ENCODE measurements around the gene ZBTB40.

Gene ZBTB40

GRCh38 chr1:22473952-22474351, 22.3 kb downstream of the ZBTB40 start:
- no peak for DNase-seq

GRCh38 chr1:22476566-22476965, 24.9 kb downstream of the ZBTB40 start:
- DNase-seq: no peak

GRCh38 chr1:22483121-22483520, 31.5 kb downstream of the ZBTB40 start:
- DNase-seq: no peak

GRCh38 chr1:22484706-22485345, 33.2 kb downstream of the ZBTB40 start:
- no peak for DNase-seq

- DNase-seq: peak; percentile 66 to 67
Measured at GRCh38 chr1:22485431-22485830, 33.8 kb downstream of the ZBTB40 start.

GRCh38 chr1:22487781-22488180, 36.1 kb downstream of the ZBTB40 start:
- no peak for DNase-seq

- no peak for DNase-seq
Measured at GRCh38 chr1:22488319-22488718, 36.7 kb downstream of the ZBTB40 start.

GRCh38 chr1:22489278-22489677, 37.6 kb downstream of the ZBTB40 start:
- no peak for DNase-seq

GRCh38 chr1:22489823-22490222, 38.2 kb downstream of the ZBTB40 start:
- DNase-seq: no peak

GRCh38 chr1:22490309-22490708, 38.7 kb downstream of the ZBTB40 start:
- no peak for DNase-seq

- peak in 1 of 2 donors; percentile 5 for DNase-seq
Measured at GRCh38 chr1:22491995-22492715, 40.5 kb downstream of the ZBTB40 start.

- DNase-seq: peak; percentile 34 to 40
Measured at GRCh38 chr1:22494144-22494543, 42.5 kb downstream of the ZBTB40 start.

- no peak for DNase-seq
Measured at GRCh38 chr1:22494943-22495579, 43.4 kb downstream of the ZBTB40 start.

GRCh38 chr1:22496536-22497160, 45.0 kb downstream of the ZBTB40 start:
- no peak for DNase-seq

GRCh38 chr1:22498463-22498862, 46.8 kb downstream of the ZBTB40 start:
- DNase-seq: no peak

- no peak for DNase-seq
Measured at GRCh38 chr1:22500058-22500457, 48.4 kb downstream of the ZBTB40 start.

- DNase-seq: no peak
Measured at GRCh38 chr1:22500471-22500870, 48.8 kb downstream of the ZBTB40 start.

- no peak for DNase-seq
Measured at GRCh38 chr1:22502202-22502601, 50.6 kb downstream of the ZBTB40 start.

GRCh38 chr1:22503721-22504410, 52.2 kb downstream of the ZBTB40 start:
- no peak for DNase-seq

- no peak for DNase-seq
Measured at GRCh38 chr1:22506130-22506692, 54.6 kb downstream of the ZBTB40 start.

GRCh38 chr1:22507587-22507986, 55.9 kb downstream of the ZBTB40 start:
- no peak for DNase-seq

- no peak for DNase-seq
Measured at GRCh38 chr1:22508329-22508728, 56.7 kb downstream of the ZBTB40 start.

- DNase-seq: no peak
Measured at GRCh38 chr1:22508991-22509390, 57.3 kb downstream of the ZBTB40 start.

Measured in inflammatory macrophage treated with lipopolysaccharide for 1 hour (primary cell).